K562 (cell line): ENCODE results near the gene SERPINE1. TPM values are rescaled to one million over a fixed set of nuclear protein-coding genes. Genes with fewer than 3 reads are reported as not detected.
A peak's percentile ranks its signal among the peaks of the same experiment; 100 is the strongest.

Experiments
- HOXB6 ChIP-seq: fragments of 250-450 bp; sonication (Bioruptor Pico); IDR thresholded peaks from 2 replicates; pipeline ENCODE4 v1.5.1; 2022; ENCODE audit warnings: mild to moderate bottlenecking, borderline replicate concordance
- MAZ ChIP-seq, 2 experiments: fragments of 450-650 bp in 1 of 2; sonication (generic) in 1 of 2; formaldehyde crosslinking; IDR thresholded peaks in 1 of 2; conservative IDR thresholded peaks in 1 of 2; 2 replicates each; pipeline versions ENCODE4 v1.4.0 to v1.5.0; 2020; ENCODE audit warnings: mild to moderate bottlenecking in 1 of 2, missing genetic modification reagents in 1 of 2
- SETDB1 ChIP-seq: IDR thresholded peaks from one replicate; pipeline ENCODE4 v1.6.1; 2012; ENCODE audit warnings: low read length, control low read depth, inconsistent platforms
- SIX5 ChIP-seq, 2 experiments: IDR thresholded peaks; 2 replicates each; pipeline ENCODE4 v1.6.1; 2011; ENCODE audit warnings: low read length in 2 of 2, borderline replicate concordance in 1 of 2, low read depth in 1 of 2, mild to moderate bottlenecking in 1 of 2, moderate library complexity in 1 of 2; ENCODE audit not compliant: insufficient read depth in 1 of 2
- TCF7 ChIP-seq: sonication (generic); IDR thresholded peaks from 2 replicates; pipeline ENCODE4 v1.6.1; 2016; ENCODE audit warnings: antibody characterized with exemption, borderline replicate concordance
- YY1 ChIP-seq, 3 experiments: IDR thresholded peaks; 2 replicates each; pipeline ENCODE4 v1.6.1; 2011; ENCODE audit warnings: low read length in 2 of 3, mild to moderate bottlenecking in 2 of 3, moderate library complexity in 2 of 3, borderline replicate concordance in 1 of 3, control low read depth in 1 of 3, low read depth in 1 of 3; ENCODE audit not compliant: insufficient read depth in 3 of 3, insufficient replicate concordance in 2 of 3, control insufficient read depth in 1 of 3, insufficient read length in 1 of 3; ENCODE audit errors: extremely low read depth in 1 of 3
- ZNF766 ChIP-seq: fragments of 200-800 bp; sonication (Bioruptor generic); conservative IDR thresholded peaks from 2 replicates; pipeline ENCODE4 v1.6.1; 2016; ENCODE audit warnings: missing genetic modification characterization, missing compliant biosample characterization
- polyA plus RNA-seq, 8 experiments: library from polyadenylated mRNA; depleted of rRNA in 4 of 8; stranded (reverse) in 5 of 8; unstranded in 3 of 8; fragments of >200 nt; fragmentation: Nextera tagmentation in 2 of 8; fragmentation: Illumina TruSeq in 1 of 8; extraction: Ambion mirVana in 2 of 8; extraction: Trizol in 1 of 8; gene quantifications; 2 replicates each; pipeline versions ENCODE4 v1.2.1 to v1.2.3, GENCODE V29; 2011 to 2014; ENCODE audit warnings: inconsistent platforms in 1 of 8, missing spikeins in 1 of 8
- total RNA-seq, 7 experiments: library from RNA; depleted of rRNA in 6 of 7; stranded (reverse); fragments of >200 nt in 6 of 7; fragmentation: Illumina TruSeq in 2 of 7; extraction: Trizol in 2 of 7; gene quantifications; 2 replicates each; pipeline versions ENCODE4 v1.2.1 to v1.2.3, GENCODE V29; 2011 to 2021; ENCODE audit warnings: low replicate concordance in 1 of 7
- TF ChIP-seq, protein P1 (sequence below): fragments of 450-650 bp; IDR thresholded peaks from 2 replicates; pipeline ENCODE4 v1.6.1; 2016; ENCODE audit warnings: antibody characterized with exemption
- TF ChIP-seq, protein P2 (sequence below): sonication (generic); formaldehyde crosslinking; IDR thresholded peaks from 2 replicates; pipeline ENCODE4 v1.8.1; 2022; ENCODE audit warnings: missing genetic modification reagents
- TF ChIP-seq, protein P3 (sequence below): fragments of 450-650 bp; IDR thresholded peaks from 2 replicates; pipeline ENCODE4 v1.6.1; 2016; ENCODE audit warnings: mild to moderate bottlenecking, moderate library complexity

SERPINE1 gene
- total and polyA plus RNA-seq, 9 of the 15 experiments (the other 6 are each of a cell fraction or from before 2014, with no cell fraction given), result 0.22 to 4.8 (median 0.91) TPM

DNA sequence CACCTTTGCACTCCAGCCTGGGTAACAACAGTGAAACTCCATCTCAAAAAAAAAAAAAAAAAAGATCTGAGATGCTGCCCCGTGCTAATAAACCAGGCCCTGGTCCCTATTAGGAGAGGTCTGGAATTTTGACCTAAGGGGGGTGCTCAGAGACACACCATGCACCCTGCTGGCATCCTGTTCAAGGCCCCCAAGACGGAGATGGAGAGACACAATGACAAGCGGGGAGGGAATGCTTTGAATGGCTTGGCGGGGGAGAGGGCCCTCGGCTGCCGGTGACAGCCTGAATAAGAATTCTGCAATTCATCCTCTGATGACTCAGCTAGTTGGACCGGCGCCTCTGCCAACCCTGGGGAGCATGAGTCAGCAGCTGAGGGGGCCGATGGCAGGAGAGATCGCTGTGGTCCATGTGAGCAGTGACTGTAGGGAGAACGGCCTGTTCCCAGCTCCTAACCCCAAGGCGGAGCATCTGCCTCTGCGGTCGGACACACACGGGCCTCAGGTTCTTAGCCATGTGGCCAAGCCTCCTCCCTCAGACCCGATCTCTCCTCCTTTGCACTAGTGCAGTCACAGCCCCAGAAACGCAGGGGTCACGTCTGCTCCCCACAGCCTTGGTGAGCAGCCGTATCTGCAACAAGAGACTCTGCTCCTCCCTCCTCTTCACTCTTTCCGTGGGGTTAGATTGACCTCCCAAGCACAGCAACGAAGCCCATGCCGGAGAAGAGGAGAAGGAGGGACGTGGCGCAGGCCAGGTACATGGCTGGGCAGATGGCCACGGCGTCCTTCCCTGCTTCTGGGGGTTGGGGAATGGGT, 26.7 kb upstream of the SERPINE1 start (continued):
- TF ChIP-seq, protein P1, sequence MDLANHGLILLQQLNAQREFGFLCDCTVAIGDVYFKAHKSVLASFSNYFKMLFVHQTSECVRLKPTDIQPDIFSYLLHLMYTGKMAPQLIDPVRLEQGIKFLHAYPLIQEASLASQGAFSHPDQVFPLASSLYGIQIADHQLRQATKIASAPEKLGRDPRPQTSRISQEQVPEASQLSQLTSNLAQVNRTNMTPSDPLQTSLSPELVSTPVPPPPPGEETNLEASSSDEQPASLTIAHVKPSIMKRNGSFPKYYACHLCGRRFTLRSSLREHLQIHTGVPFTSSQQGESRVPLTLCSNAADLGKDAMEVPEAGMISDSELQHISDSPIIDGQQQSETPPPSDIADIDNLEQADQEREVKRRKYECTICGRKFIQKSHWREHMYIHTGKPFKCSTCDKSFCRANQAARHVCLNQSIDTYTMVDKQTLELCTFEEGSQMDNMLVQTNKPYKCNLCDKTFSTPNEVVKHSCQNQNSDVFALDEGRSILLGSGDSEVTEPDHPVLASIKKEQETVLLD, result peak; percentile 72
- TF ChIP-seq SIX5 (IDR thresholded peaks at IDR 0.05; ENCODE audit: borderline replicate concordance in 1 of 2, insufficient read depth in 1 of 2, low read depth in 1 of 2, low read length in 2 of 2) (no peak), YY1 (IDR thresholded peaks at IDR 0.05; ENCODE audit: borderline replicate concordance in 1 of 3, control insufficient read depth in 1 of 3, extremely low read depth in 1 of 3, insufficient read depth in 3 of 3, insufficient read length in 1 of 3, insufficient replicate concordance in 2 of 3, low read depth in 1 of 3, low read length in 2 of 3) (peak in 2 of 3 experiments; percentile 39 to 67), SETDB1 (no peak), TCF7 (0 out of 2 replicates have a peak, but pooled peaks have one; percentile 72), MAZ (CRISPR knock-in tag; conservative IDR thresholded peaks at IDR 0.05 in 1 of 2, IDR thresholded peaks at IDR 0.05 in 1 of 2) (peak; percentile 92 to 94), ZNF766 (CRISPR knock-in tag) (peak; percentile 62; the same call in 1 of the 2 replicates), HOXB6 (CRISPR knock-in tag) (no peak)
- TF ChIP-seq, protein P2, sequence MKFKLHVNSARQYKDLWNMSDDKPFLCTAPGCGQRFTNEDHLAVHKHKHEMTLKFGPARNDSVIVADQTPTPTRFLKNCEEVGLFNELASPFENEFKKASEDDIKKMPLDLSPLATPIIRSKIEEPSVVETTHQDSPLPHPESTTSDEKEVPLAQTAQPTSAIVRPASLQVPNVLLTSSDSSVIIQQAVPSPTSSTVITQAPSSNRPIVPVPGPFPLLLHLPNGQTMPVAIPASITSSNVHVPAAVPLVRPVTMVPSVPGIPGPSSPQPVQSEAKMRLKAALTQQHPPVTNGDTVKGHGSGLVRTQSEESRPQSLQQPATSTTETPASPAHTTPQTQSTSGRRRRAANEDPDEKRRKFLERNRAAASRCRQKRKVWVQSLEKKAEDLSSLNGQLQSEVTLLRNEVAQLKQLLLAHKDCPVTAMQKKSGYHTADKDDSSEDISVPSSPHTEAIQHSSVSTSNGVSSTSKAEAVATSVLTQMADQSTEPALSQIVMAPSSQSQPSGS, result no peak
- TF ChIP-seq, protein P3, sequence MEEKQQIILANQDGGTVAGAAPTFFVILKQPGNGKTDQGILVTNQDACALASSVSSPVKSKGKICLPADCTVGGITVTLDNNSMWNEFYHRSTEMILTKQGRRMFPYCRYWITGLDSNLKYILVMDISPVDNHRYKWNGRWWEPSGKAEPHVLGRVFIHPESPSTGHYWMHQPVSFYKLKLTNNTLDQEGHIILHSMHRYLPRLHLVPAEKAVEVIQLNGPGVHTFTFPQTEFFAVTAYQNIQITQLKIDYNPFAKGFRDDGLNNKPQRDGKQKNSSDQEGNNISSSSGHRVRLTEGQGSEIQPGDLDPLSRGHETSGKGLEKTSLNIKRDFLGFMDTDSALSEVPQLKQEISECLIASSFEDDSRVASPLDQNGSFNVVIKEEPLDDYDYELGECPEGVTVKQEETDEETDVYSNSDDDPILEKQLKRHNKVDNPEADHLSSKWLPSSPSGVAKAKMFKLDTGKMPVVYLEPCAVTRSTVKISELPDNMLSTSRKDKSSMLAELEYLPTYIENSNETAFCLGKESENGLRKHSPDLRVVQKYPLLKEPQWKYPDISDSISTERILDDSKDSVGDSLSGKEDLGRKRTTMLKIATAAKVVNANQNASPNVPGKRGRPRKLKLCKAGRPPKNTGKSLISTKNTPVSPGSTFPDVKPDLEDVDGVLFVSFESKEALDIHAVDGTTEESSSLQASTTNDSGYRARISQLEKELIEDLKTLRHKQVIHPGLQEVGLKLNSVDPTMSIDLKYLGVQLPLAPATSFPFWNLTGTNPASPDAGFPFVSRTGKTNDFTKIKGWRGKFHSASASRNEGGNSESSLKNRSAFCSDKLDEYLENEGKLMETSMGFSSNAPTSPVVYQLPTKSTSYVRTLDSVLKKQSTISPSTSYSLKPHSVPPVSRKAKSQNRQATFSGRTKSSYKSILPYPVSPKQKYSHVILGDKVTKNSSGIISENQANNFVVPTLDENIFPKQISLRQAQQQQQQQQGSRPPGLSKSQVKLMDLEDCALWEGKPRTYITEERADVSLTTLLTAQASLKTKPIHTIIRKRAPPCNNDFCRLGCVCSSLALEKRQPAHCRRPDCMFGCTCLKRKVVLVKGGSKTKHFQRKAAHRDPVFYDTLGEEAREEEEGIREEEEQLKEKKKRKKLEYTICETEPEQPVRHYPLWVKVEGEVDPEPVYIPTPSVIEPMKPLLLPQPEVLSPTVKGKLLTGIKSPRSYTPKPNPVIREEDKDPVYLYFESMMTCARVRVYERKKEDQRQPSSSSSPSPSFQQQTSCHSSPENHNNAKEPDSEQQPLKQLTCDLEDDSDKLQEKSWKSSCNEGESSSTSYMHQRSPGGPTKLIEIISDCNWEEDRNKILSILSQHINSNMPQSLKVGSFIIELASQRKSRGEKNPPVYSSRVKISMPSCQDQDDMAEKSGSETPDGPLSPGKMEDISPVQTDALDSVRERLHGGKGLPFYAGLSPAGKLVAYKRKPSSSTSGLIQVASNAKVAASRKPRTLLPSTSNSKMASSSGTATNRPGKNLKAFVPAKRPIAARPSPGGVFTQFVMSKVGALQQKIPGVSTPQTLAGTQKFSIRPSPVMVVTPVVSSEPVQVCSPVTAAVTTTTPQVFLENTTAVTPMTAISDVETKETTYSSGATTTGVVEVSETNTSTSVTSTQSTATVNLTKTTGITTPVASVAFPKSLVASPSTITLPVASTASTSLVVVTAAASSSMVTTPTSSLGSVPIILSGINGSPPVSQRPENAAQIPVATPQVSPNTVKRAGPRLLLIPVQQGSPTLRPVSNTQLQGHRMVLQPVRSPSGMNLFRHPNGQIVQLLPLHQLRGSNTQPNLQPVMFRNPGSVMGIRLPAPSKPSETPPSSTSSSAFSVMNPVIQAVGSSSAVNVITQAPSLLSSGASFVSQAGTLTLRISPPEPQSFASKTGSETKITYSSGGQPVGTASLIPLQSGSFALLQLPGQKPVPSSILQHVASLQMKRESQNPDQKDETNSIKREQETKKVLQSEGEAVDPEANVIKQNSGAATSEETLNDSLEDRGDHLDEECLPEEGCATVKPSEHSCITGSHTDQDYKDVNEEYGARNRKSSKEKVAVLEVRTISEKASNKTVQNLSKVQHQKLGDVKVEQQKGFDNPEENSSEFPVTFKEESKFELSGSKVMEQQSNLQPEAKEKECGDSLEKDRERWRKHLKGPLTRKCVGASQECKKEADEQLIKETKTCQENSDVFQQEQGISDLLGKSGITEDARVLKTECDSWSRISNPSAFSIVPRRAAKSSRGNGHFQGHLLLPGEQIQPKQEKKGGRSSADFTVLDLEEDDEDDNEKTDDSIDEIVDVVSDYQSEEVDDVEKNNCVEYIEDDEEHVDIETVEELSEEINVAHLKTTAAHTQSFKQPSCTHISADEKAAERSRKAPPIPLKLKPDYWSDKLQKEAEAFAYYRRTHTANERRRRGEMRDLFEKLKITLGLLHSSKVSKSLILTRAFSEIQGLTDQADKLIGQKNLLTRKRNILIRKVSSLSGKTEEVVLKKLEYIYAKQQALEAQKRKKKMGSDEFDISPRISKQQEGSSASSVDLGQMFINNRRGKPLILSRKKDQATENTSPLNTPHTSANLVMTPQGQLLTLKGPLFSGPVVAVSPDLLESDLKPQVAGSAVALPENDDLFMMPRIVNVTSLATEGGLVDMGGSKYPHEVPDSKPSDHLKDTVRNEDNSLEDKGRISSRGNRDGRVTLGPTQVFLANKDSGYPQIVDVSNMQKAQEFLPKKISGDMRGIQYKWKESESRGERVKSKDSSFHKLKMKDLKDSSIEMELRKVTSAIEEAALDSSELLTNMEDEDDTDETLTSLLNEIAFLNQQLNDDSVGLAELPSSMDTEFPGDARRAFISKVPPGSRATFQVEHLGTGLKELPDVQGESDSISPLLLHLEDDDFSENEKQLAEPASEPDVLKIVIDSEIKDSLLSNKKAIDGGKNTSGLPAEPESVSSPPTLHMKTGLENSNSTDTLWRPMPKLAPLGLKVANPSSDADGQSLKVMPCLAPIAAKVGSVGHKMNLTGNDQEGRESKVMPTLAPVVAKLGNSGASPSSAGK, result peak; percentile 96
